H1 (cell line): Measurements from ENCODE around the gene NRXN3.

Experiments
- CTCF ChIP-seq, 3 experiments: IDR thresholded peaks; 1 replicate in 2 of 3; 2 replicates in 1 of 3; pipeline versions ENCODE4 v1.5.1 to v1.6.1; 2011; ENCODE audit warnings: low read length in 3 of 3, mild to moderate bottlenecking in 3 of 3, inconsistent platforms in 2 of 3, low read depth in 1 of 3, moderate library complexity in 1 of 3; ENCODE audit not compliant: insufficient read depth in 1 of 3; ENCODE audit errors: control extremely low read depth in 1 of 3
- EZH2 ChIP-seq: fragments of 200-600 bp; sonication (generic); IDR thresholded peaks from 2 replicates; pipeline ENCODE4 v1.7.1; 2012; ENCODE audit warnings: low read depth, mild to moderate bottlenecking, moderate library complexity, low read length, inconsistent platforms; ENCODE audit not compliant: severe bottlenecking
- POLR2A ChIP-seq, 2 experiments: IDR thresholded peaks; 1 replicate in 1 of 2; 2 replicates in 1 of 2; pipeline ENCODE4 v1.6.1; 2011; ENCODE audit warnings: low read depth in 2 of 2, low read length in 2 of 2, mild to moderate bottlenecking in 2 of 2; ENCODE audit errors: control extremely low read depth in 1 of 2
- RAD21 ChIP-seq, 2 experiments: IDR thresholded peaks in 1 of 2; conservative IDR thresholded peaks in 1 of 2; 2 replicates each; pipeline ENCODE4 v1.6.1; 2011; ENCODE audit warnings: low read depth in 2 of 2, low read length in 2 of 2, improper control_type of control experiment in 1 of 2, inconsistent platforms in 1 of 2, mild to moderate bottlenecking in 1 of 2, moderate library complexity in 1 of 2
- RXRA ChIP-seq: IDR thresholded peaks from 2 replicates; pipeline ENCODE4 v1.6.1; 2011; ENCODE audit warnings: low read depth, mild to moderate bottlenecking, low read length, moderate library complexity; ENCODE audit not compliant: insufficient read depth
- SIN3A ChIP-seq, 2 experiments: IDR thresholded peaks in 1 of 2; conservative IDR thresholded peaks in 1 of 2; 2 replicates each; pipeline ENCODE4 v1.6.1; 2011 to 2012; ENCODE audit warnings: low read length in 2 of 2, improper control_type of control experiment in 1 of 2, low read depth in 1 of 2, mild to moderate bottlenecking in 1 of 2
- TEAD4 ChIP-seq: IDR thresholded peaks from 2 replicates; pipeline ENCODE4 v1.6.1; 2012; ENCODE audit warnings: low read depth, low read length, inconsistent platforms, mixed read lengths

- TF ChIP-seq CTCF (IDR thresholded peaks at IDR 0.05; ENCODE audit: control extremely low read depth in 1 of 3, insufficient read depth in 1 of 3, low read depth in 1 of 3, low read length in 3 of 3): no peak
- no peak for TF ChIP-seq TEAD4
- no peak for TF ChIP-seq POLR2A (IDR thresholded peaks at IDR 0.05; ENCODE audit: control extremely low read depth in 1 of 2, low read depth in 2 of 2, low read length in 2 of 2)
- no peak for TF ChIP-seq EZH2
- TF ChIP-seq SIN3A (conservative IDR thresholded peaks at IDR 0.05 in 1 of 2, IDR thresholded peaks at IDR 0.05 in 1 of 2; ENCODE audit: low read depth in 1 of 2, low read length in 2 of 2): no peak
- TF ChIP-seq RAD21 (IDR thresholded peaks at IDR 0.05 in 1 of 2, conservative IDR thresholded peaks at IDR 0.05 in 1 of 2; ENCODE audit: low read depth in 2 of 2, low read length in 2 of 2): no peak
- no peak for TF ChIP-seq RXRA
These were observed 140.1 kb downstream of the NRXN3 start for GRCh38 chr14:78310272-78310671.
